Naive thymus-derived CD4-positive, alpha-beta T cell (primary cell): ENCODE measurements around the gene RASGRF1. TPM values are rescaled to one million over a fixed set of nuclear protein-coding genes. Genes with fewer than 3 reads are reported as not detected.

Source experiments
- ATAC-seq: fragments of 150-1000 bp; cut with Tn5 transposase; 2 replicates; pipeline ENCODE4 v1.10.0; 2021; ENCODE audit warnings: mild to moderate bottlenecking, moderate library complexity
- CTCF ChIA-PET: fragments of 350-600 bp; sonication (Branson Sonifier 250); formaldehyde crosslinking; loops from one replicate; lab custom pipeline; 2021; ENCODE audit warnings: antibody characterized with exemption; lab: Charles Lee
- POLR2A ChIA-PET: fragments of 350-600 bp; sonication (Branson Sonifier 250); formaldehyde crosslinking; loops from one replicate; lab custom pipeline; 2021; ENCODE audit warnings: antibody characterized with exemption, inconsistent platforms; lab: Charles Lee
- DNase-seq, 9 donors: peaks; one replicate each; pipeline versions ENCODE4 v3.0.0 to v3.0.0-alpha.2; 2020 to 2022; ENCODE audit warnings: mixed read lengths in 1 of 9
- H3K27ac ChIP-seq: one replicate; pipeline ENCODE4 v1.7.0; 2013; ENCODE audit warnings: mild to moderate bottlenecking, low read depth, low read length, moderate library complexity
- H3K27me3 ChIP-seq, 2 donors: one replicate each; pipeline ENCODE4 v1.7.0; 2013; ENCODE audit warnings: low read length in 2 of 2, mild to moderate bottlenecking in 2 of 2, moderate library complexity in 2 of 2; ENCODE audit not compliant: control insufficient read depth in 2 of 2, insufficient read depth in 2 of 2
- H3K36me3 ChIP-seq, 3 experiments: 1 replicate in 2 of 3; 2 replicates in 1 of 3; pipeline ENCODE4 v1.7.0; 2013; ENCODE audit warnings: low read length in 3 of 3, mild to moderate bottlenecking in 3 of 3, moderate library complexity in 1 of 3; ENCODE audit not compliant: insufficient read depth in 3 of 3, control insufficient read depth in 2 of 3
- H3K4me1 ChIP-seq, 2 donors: one replicate each; pipeline ENCODE4 v1.7.0; 2013; ENCODE audit warnings: low read length in 2 of 2, mild to moderate bottlenecking in 2 of 2, moderate library complexity in 1 of 2; ENCODE audit not compliant: control insufficient read depth in 2 of 2, insufficient read depth in 2 of 2
- H3K4me3 ChIP-seq: 2 replicates; pipeline ENCODE4 v1.7.0; 2013; ENCODE audit warnings: mild to moderate bottlenecking, low read length
- H3K9me3 ChIP-seq, 3 experiments: 1 replicate in 2 of 3; 2 replicates in 1 of 3; pipeline ENCODE4 v1.7.0; 2013; ENCODE audit warnings: low read length in 3 of 3; ENCODE audit not compliant: control insufficient read depth in 2 of 3
- H3K27ac Mint-ChIP-seq, 9 donors: one replicate each; pipeline ENCODE4 v1.8.0; 2020 to 2022; ENCODE audit warnings: mixed read lengths in 9 of 9, mild to moderate bottlenecking in 8 of 9, moderate library complexity in 5 of 9, inconsistent platforms in 2 of 9
- H3K27me3 Mint-ChIP-seq, 5 donors: one replicate each; pipeline ENCODE4 v1.8.0; 2021 to 2022; ENCODE audit warnings: mixed read lengths in 5 of 5, mild to moderate bottlenecking in 1 of 5
- H3K36me3 Mint-ChIP-seq, 5 donors: one replicate each; pipeline ENCODE4 v1.8.0; 2020 to 2022; ENCODE audit warnings: mixed read lengths in 5 of 5, mild to moderate bottlenecking in 3 of 5, inconsistent platforms in 1 of 5
- H3K4me1 Mint-ChIP-seq, 7 donors: one replicate each; pipeline ENCODE4 v1.8.0; 2020 to 2022; ENCODE audit warnings: mixed read lengths in 7 of 7, mild to moderate bottlenecking in 3 of 7, inconsistent platforms in 1 of 7
- H3K4me3 Mint-ChIP-seq, 10 donors: one replicate each; pipeline ENCODE4 v1.8.0; 2020 to 2022; ENCODE audit warnings: mild to moderate bottlenecking in 10 of 10, mixed read lengths in 10 of 10, moderate library complexity in 6 of 10, inconsistent platforms in 2 of 10
- H3K9me3 Mint-ChIP-seq, 11 donors: one replicate each; pipeline ENCODE4 v1.8.0; 2020 to 2022; ENCODE audit warnings: mixed read lengths in 11 of 11, mild to moderate bottlenecking in 4 of 11, inconsistent platforms in 1 of 11, moderate library complexity in 1 of 11
- intact Hi-C, 2 donors: fragments of 100-400 bp; cut with micrococcal nuclease; formaldehyde crosslinking; loops; one replicate each; pipeline ENCODE4 v1.15.1; 2023
- polyA plus RNA-seq, 2 donors: library from polyadenylated mRNA; unstranded; fragments of 300-500 nt; fragmentation: Illumina TruSeq; gene quantifications; one replicate each; pipeline ENCODE4 v1.2.3, GENCODE V29; 2021
- total RNA-seq, 6 experiments: library from RNA in 5 of 6; stranded (reverse) in 5 of 6; gene quantifications; 1 replicate in 5 of 6; 2 replicates in 1 of 6; pipeline ENCODE4 v1.2.3 and lab custom pipeline; 2021 to 2026

Gene RASGRF1
- total and polyA plus RNA-seq, 7 experiments from 2014 or later, result 0.07 to 0.10 TPM; not detected in 5

- intact Hi-C loops, result no loop called here
- no peaks in the 10 kb centered on the region for H3K36me3 Mint-ChIP-seq
- no peak for ATAC-seq
Measured at GRCh38 chr15:79102595-79102994, 12.0 kb upstream of the RASGRF1 start.

GRCh38 chr15:79101866-79102581 is 11.4 kb upstream of the RASGRF1 start:
- Mint-ChIP-seq H3K4me3 (no peak overlapping the region), H3K27me3 (peaks cover 27 to 81% (median 70%) of the 10 kb centered on the region in 5 donors), H3K27ac (no peak overlapping the region), H3K4me1 (peaks cover 0 to 1% (median 0%) of the 10 kb centered on the region in 7 donors), H3K36me3 (no peaks in the 10 kb centered on the region), H3K9me3 (peaks cover 0 to 2% (median 0%) of the 10 kb centered on the region in 11 donors)
- DNase-seq (no peak), ATAC-seq (no peak)
- no peaks in the 10 kb centered on the region for H3K36me3 ChIP-seq
- no peaks in the 10 kb centered on the region for H3K4me1 ChIP-seq
- no peaks in the 10 kb centered on the region for H3K27me3 ChIP-seq
- ChIA-PET CTCF (no interaction called here), POLR2A (no interaction called here)
- intact Hi-C loops, result no loop called here
- H3K9me3 ChIP-seq, result no peaks in the 10 kb centered on the region
- H3K27ac ChIP-seq, result no peak overlapping the region
- H3K4me3 ChIP-seq, result no peak overlapping the region

More at GRCh38 chr15:79102595-79102994, 12.0 kb upstream of the RASGRF1 start:
- H3K4me1 Mint-ChIP-seq, result peaks cover 0 to 3% (median 0%) of the 10 kb centered on the region in 7 donors
- ChIA-PET CTCF (no interaction called here), POLR2A (no interaction called here)
- H3K9me3 ChIP-seq, result no peaks in the 10 kb centered on the region
- H3K9me3 Mint-ChIP-seq, result peaks cover 0 to 2% (median 0%) of the 10 kb centered on the region in 11 donors
- no peak overlapping the region for H3K27ac ChIP-seq
- DNase-seq, result no peak
- no peak overlapping the region for H3K4me3 Mint-ChIP-seq
- H3K4me3 ChIP-seq, result no peak overlapping the region
- no peaks in the 10 kb centered on the region for H3K27me3 ChIP-seq
- H3K36me3 ChIP-seq, result no peaks in the 10 kb centered on the region
- no peak overlapping the region for H3K27ac Mint-ChIP-seq
- peaks cover 24 to 77% (median 67%) of the 10 kb centered on the region in 5 donors for H3K27me3 Mint-ChIP-seq
- no peaks in the 10 kb centered on the region for H3K4me1 ChIP-seq

GRCh38 chr15:79099692-79100091 is 9.1 kb upstream of the RASGRF1 start:
- no peak overlapping the region for H3K4me3 ChIP-seq
- no peak overlapping the region for H3K27ac ChIP-seq
- Mint-ChIP-seq H3K36me3 (no peaks in the 10 kb centered on the region), H3K9me3 (peaks cover 0 to under 1% (median 0%) of the 10 kb centered on the region in 11 donors), H3K4me3 (no peak overlapping the region), H3K27ac (no peak overlapping the region), H3K27me3 (peaks cover 32 to 81% (median 67%) of the 10 kb centered on the region in 5 donors), H3K4me1 (no peaks in the 10 kb centered on the region)
- intact Hi-C loops, result no loop called here
- no peaks in the 10 kb centered on the region for H3K9me3 ChIP-seq
- CTCF ChIA-PET, result no interaction called here
- DNase-seq (no peak), ATAC-seq (no peak)
- no peaks in the 10 kb centered on the region for H3K36me3 ChIP-seq
- POLR2A ChIA-PET, result no interaction called here
- no peaks in the 10 kb centered on the region for H3K4me1 ChIP-seq
- no peaks in the 10 kb centered on the region for H3K27me3 ChIP-seq

- Mint-ChIP-seq H3K27me3 (peaks cover 54 to 78% (median 59%) of the 10 kb centered on the region in 5 donors), H3K4me3 (no peak overlapping the region), H3K4me1 (peaks cover 2 to 17% (median 9%) of the 10 kb centered on the region in 7 donors), H3K9me3 (no peaks in the 10 kb centered on the region), H3K27ac (no peak overlapping the region), H3K36me3 (no peaks in the 10 kb centered on the region)
- Histone ChIP-seq H3K36me3 (no peaks in the 10 kb centered on the region), H3K4me1 (no peaks in the 10 kb centered on the region), H3K27me3 (peaks cover 0 to 5% of the 10 kb centered on the region in 2 donors), H3K27ac (no peak overlapping the region), H3K9me3 (no peaks in the 10 kb centered on the region), H3K4me3 (no peak overlapping the region)
- intact Hi-C loops, result no loop called here
- DNase-seq, result no peak
- CTCF ChIA-PET, result no interaction called here
- POLR2A ChIA-PET, result no interaction called here
- no peak for ATAC-seq
Measured at GRCh38 chr15:79094611-79095021, 4.0 kb upstream of the RASGRF1 start.

- POLR2A ChIA-PET, result no interaction called here
- H3K27me3 ChIP-seq, result peaks cover 0 to 5% of the 10 kb centered on the region in 2 donors
Measured at GRCh38 chr15:79093352-79093935, 2.9 kb upstream of the RASGRF1 start.

GRCh38 chr15:79092382-79092781 is 1.8 kb upstream of the RASGRF1 start:
- H3K4me1 ChIP-seq, result no peaks in the 10 kb centered on the region
- no peaks in the 10 kb centered on the region for H3K9me3 ChIP-seq
- Mint-ChIP-seq H3K27ac (peak overlapping the region in 1 of 9 donors; percentile 2), H3K9me3 (no peaks in the 10 kb centered on the region), H3K4me1 (peaks cover 2 to 17% (median 9%) of the 10 kb centered on the region in 7 donors), H3K27me3 (peaks cover 55 to 69% (median 62%) of the 10 kb centered on the region in 5 donors), H3K36me3 (no peaks in the 10 kb centered on the region), H3K4me3 (peak overlapping the region in 2 of 10 donors; percentile 1 to 20)
- no peak overlapping the region for H3K27ac ChIP-seq
- H3K36me3 ChIP-seq, result no peaks in the 10 kb centered on the region
- POLR2A ChIA-PET, result no interaction called here
- peaks cover 0 to 5% of the 10 kb centered on the region in 2 donors for H3K27me3 ChIP-seq
- CTCF ChIA-PET, result no interaction called here
- DNase-seq (no peak), ATAC-seq (no peak)
- intact Hi-C loops, result no loop called here
- H3K4me3 ChIP-seq, result no peak overlapping the region

More at GRCh38 chr15:79093352-79093935, 2.9 kb upstream of the RASGRF1 start:
- DNase-seq, result no peak
- Histone ChIP-seq H3K4me3 (no peak overlapping the region), H3K4me1 (no peaks in the 10 kb centered on the region), H3K9me3 (no peaks in the 10 kb centered on the region), H3K27ac (no peak overlapping the region), H3K36me3 (no peaks in the 10 kb centered on the region)
- CTCF ChIA-PET, result interaction anchor here (0.6 kb wide), 1 partner anchor 132 kb away, joined by 3 read pairs; no protein-coding TSS in a partner anchor
- H3K4me1 Mint-ChIP-seq, result peaks cover 2 to 17% (median 9%) of the 10 kb centered on the region in 7 donors
- intact Hi-C loops, result no loop called here
- H3K36me3 Mint-ChIP-seq, result no peaks in the 10 kb centered on the region
- no peak for ATAC-seq
- peaks cover 53 to 72% (median 56%) of the 10 kb centered on the region in 5 donors for H3K27me3 Mint-ChIP-seq
- peak overlapping the region in 1 of 9 donors; percentile 34 for H3K27ac Mint-ChIP-seq
- H3K4me3 Mint-ChIP-seq, result no peak overlapping the region
- H3K9me3 Mint-ChIP-seq, result no peaks in the 10 kb centered on the region
